Hepatocyte (in vitro differentiated cells): Measurements from ENCODE around the gene ACAP3. TPM values are rescaled to one million over a fixed set of nuclear protein-coding genes. Genes with fewer than 3 reads are reported as not detected.

ENCODE experiments used
- DNase-seq: peaks from one replicate; pipeline ENCODE4 v3.0.0-alpha.2; 2016; ENCODE audit warnings: low spot score
- H2AFZ ChIP-seq: fragments of 200-600 bp; sonication (generic); 2 replicates; pipeline ENCODE4 v1.6.0; 2016; ENCODE audit warnings: antibody characterized with exemption, mild to moderate bottlenecking
- H3K27ac ChIP-seq: fragments of 200-600 bp; sonication (generic); 2 replicates; pipeline ENCODE4 v1.5.1; 2016; ENCODE audit warnings: mild to moderate bottlenecking
- H3K27me3 ChIP-seq: fragments of 200-600 bp; sonication (generic); 2 replicates; pipeline ENCODE4 v1.6.1; 2016
- H3K36me3 ChIP-seq: fragments of 200-600 bp; sonication (generic); replicated peaks from 2 replicates; pipeline ENCODE4 v1.5.1; 2016; ENCODE audit warnings: low read depth; ENCODE audit not compliant: insufficient read depth
- H3K4me1 ChIP-seq: fragments of 200-600 bp; sonication (generic); 2 replicates; pipeline ENCODE4 v1.5.1; 2016; ENCODE audit warnings: mild to moderate bottlenecking, moderate library complexity; ENCODE audit not compliant: insufficient read depth
- H3K4me2 ChIP-seq: fragments of 200-600 bp; sonication (generic); 2 replicates; pipeline ENCODE4 v1.6.0; 2016
- H3K4me3 ChIP-seq: fragments of 200-600 bp; sonication (generic); 2 replicates; pipeline ENCODE4 v1.5.1; 2016; ENCODE audit warnings: mild to moderate bottlenecking
- H3K79me2 ChIP-seq: fragments of 200-600 bp; sonication (generic); 2 replicates; pipeline ENCODE4 v1.6.0; 2017; ENCODE audit warnings: mild to moderate bottlenecking
- H3K9me2 ChIP-seq: fragments of 200-600 bp; sonication (generic); replicated peaks from 2 replicates; pipeline ENCODE4 v1.6.0; 2017; ENCODE audit warnings: mild to moderate bottlenecking; ENCODE audit not compliant: insufficient read depth
- H3K9me3 ChIP-seq: fragments of 200-600 bp; sonication (generic); 2 replicates; pipeline ENCODE4 v1.5.1; 2016; ENCODE audit warnings: low read depth, mild to moderate bottlenecking
- H4K20me1 ChIP-seq: fragments of 200-600 bp; sonication (generic); 2 replicates; pipeline ENCODE4 v1.6.0; 2016; ENCODE audit warnings: mild to moderate bottlenecking; ENCODE audit not compliant: insufficient read depth, poor library complexity, severe bottlenecking
- EZH2 ChIP-seq: fragments of 200-600 bp; sonication (generic); IDR thresholded peaks from 2 replicates; pipeline ENCODE4 v1.6.1; 2016; ENCODE audit warnings: antibody characterized with exemption, mild to moderate bottlenecking, borderline replicate concordance
- EZH2phosphoT487 ChIP-seq: fragments of 200-600 bp; sonication (generic); IDR thresholded peaks from one replicate; pipeline ENCODE4 v1.6.1; 2018; ENCODE audit warnings: antibody characterized with exemption, mild to moderate bottlenecking, low read depth, moderate library complexity; ENCODE audit not compliant: unreplicated experiment, severe bottlenecking
- WGBS: methylation state at CpG from one replicate; pipeline ENCODE4 v1.1.6; 2016; ENCODE audit warnings: low lambda C conversion rate; ENCODE audit errors: missing lambda C conversion rate; 5-methylcytosine and 5-hydroxymethylcytosine counted together
- polyA plus RNA-seq: library from polyadenylated mRNA; unstranded; fragments of >200 nt; fragmentation: Nextera tagmentation; extraction: Ambion mirVana; gene quantifications from 2 replicates; pipeline ENCODE4 v1.2.1, GENCODE V29; 2016
- total RNA-seq: library from RNA; depleted of rRNA; stranded (reverse); fragments of >200 nt; gene quantifications from 2 replicates; pipeline ENCODE4 v1.2.3, GENCODE V29; 2014
- TF ChIP-seq, protein P1 (sequence below): fragments of 200-600 bp; sonication (generic); IDR thresholded peaks from 2 replicates; pipeline ENCODE4 v1.5.1; 2016; ENCODE audit warnings: antibody characterized with exemption, mild to moderate bottlenecking; ENCODE audit not compliant: poor library complexity

Gene ACAP3
- total and polyA plus RNA-seq, 2 experiments from 2014 or later: 56.0 to 87.1 TPM

DNA sequence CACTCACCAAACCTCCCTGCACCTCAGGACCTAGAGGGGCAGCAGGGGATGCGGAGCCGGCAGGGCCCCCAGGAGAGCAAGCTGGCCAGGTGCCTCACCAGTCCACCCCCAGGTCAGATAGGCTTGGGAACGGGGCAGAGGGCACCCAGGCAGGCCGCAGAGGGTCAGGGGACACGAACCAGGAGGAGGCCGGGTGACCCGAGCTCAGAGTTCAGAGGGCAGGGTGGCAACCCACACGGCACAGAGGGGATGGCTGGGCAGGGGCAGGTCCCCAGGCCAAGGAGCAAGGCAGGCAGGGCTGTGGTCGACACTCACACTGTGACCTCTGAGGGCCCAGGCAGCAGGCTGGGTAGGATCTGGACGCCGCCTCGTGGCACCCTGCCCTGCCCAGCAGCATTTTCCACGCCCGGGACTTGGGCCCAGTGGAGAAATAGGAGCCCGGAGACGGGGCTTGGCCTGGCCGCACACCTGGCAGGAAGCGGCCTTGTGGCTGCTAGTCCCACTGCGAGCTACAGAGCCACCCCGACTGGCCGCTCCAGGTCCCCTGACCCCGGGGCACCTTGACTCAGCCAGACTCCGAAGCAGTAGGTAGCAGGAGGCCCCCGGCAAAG, 36.2 kb upstream of the ACAP3 start:
- DNase-seq: no peak
- Histone ChIP-seq H3K9me3 (no peaks in the 10 kb centered on the region), H3K4me2 (no peak overlapping the region), H2AFZ (no peak overlapping the region), H4K20me1 (peaks cover 42% of the 10 kb centered on the region), H3K36me3 (no peaks in the 10 kb centered on the region), H3K4me1 (peaks cover 39% of the 10 kb centered on the region), H3K4me3 (no peak overlapping the region), H3K27me3 (no peaks in the 10 kb centered on the region), H3K79me2 (peaks cover 63% of the 10 kb centered on the region), H3K27ac (no peak overlapping the region), H3K9me2 (no peaks in the 10 kb centered on the region)
- TF ChIP-seq, protein P1, sequence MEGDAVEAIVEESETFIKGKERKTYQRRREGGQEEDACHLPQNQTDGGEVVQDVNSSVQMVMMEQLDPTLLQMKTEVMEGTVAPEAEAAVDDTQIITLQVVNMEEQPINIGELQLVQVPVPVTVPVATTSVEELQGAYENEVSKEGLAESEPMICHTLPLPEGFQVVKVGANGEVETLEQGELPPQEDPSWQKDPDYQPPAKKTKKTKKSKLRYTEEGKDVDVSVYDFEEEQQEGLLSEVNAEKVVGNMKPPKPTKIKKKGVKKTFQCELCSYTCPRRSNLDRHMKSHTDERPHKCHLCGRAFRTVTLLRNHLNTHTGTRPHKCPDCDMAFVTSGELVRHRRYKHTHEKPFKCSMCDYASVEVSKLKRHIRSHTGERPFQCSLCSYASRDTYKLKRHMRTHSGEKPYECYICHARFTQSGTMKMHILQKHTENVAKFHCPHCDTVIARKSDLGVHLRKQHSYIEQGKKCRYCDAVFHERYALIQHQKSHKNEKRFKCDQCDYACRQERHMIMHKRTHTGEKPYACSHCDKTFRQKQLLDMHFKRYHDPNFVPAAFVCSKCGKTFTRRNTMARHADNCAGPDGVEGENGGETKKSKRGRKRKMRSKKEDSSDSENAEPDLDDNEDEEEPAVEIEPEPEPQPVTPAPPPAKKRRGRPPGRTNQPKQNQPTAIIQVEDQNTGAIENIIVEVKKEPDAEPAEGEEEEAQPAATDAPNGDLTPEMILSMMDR: no peak
- TF ChIP-seq EZH2phosphoT487: no peak
- no peak for TF ChIP-seq EZH2
- WGBS: 96% methylated on average over 24 of the region's 24 CpGs

DNA sequence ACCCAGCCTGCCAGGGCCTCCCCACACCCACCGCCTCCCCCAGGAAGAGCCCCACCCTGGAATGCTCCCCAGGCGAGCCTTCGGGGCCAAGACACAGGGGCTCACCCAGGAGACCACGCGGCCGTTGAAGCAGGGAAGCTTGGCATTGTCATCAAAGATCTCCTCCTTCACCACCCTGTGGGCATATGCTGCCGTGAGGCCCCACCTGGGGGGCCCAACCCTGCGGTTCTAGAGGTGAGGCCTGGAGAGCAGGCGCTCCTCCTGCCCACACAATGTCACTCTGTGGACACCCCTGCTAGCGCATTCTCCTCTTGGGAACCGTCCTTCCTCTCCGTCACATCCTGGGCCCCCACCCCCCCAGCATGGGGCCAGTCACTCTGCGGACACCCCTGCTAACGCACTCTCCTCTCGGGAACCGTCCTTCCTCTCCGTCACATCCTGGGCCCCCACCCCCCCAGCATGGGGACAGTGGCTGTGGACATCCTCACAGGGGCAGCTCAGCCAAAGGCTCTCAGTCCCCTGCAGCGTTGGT, 34.9 kb upstream of the ACAP3 start:
- DNase-seq: no peak
- H2AFZ ChIP-seq: no peak overlapping the region
- no peak overlapping the region for H3K27ac ChIP-seq
- no peaks in the 10 kb centered on the region for H3K27me3 ChIP-seq
- no peaks in the 10 kb centered on the region for H3K9me3 ChIP-seq
- H3K4me3 ChIP-seq: no peak overlapping the region
- peaks cover 50% of the 10 kb centered on the region for H3K79me2 ChIP-seq
- H3K9me2 ChIP-seq: no peaks in the 10 kb centered on the region
- peaks cover 32% of the 10 kb centered on the region for H3K4me1 ChIP-seq
- no peak for TF ChIP-seq EZH2
- TF ChIP-seq, protein P1: no peak
- no peak for TF ChIP-seq EZH2phosphoT487
- peaks cover 38% of the 10 kb centered on the region for H4K20me1 ChIP-seq
- WGBS: 95% methylated on average over 12 of the region's 18 CpGs
- H3K36me3 ChIP-seq: no peaks in the 10 kb centered on the region
- no peak overlapping the region for H3K4me2 ChIP-seq

DNA sequence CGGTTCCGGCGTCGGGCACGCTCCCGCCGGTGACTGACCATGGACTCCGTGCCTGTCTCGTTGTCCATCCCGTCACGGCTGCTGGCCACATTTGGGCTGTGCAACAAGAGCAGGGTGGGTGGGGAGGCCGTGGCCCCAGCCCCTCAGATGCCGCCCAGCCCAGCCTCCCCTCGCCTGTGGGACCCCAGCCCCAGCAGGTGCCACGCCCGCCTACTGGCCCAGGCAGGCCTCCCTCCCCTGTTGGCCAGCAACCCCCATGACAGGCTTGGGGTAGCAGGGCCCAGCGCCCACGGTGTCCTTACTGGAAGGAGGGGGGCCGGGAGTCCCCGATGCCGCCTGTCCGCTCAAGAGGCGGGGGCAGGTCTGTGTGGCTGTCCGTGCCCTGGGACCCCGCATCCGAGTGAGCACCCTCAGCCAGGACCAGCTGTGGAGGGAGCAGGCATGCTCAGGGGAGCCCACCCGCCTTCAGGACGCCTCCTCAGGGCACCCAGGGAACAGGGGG, 34.4 kb upstream of the ACAP3 start:
- Histone ChIP-seq H3K27ac (no peak overlapping the region), H3K4me3 (no peak overlapping the region), H3K79me2 (peaks cover 45% of the 10 kb centered on the region), H4K20me1 (peaks cover 32% of the 10 kb centered on the region), H3K9me2 (no peaks in the 10 kb centered on the region), H3K4me1 (peaks cover 26% of the 10 kb centered on the region), H3K27me3 (no peaks in the 10 kb centered on the region), H2AFZ (no peak overlapping the region), H3K9me3 (no peaks in the 10 kb centered on the region), H3K4me2 (no peak overlapping the region), H3K36me3 (no peaks in the 10 kb centered on the region)
- 95% methylated on average over 27 of the region's 28 CpGs for WGBS
- DNase-seq: no peak
- TF ChIP-seq EZH2 (no peak), EZH2phosphoT487 (no peak)
- TF ChIP-seq, protein P1: no peak
